ENCODE results near the gene TNIK. TPM values are rescaled to one million over a fixed set of nuclear protein-coding genes. Genes with fewer than 3 reads are reported as not detected.

The TNIK gene
- total RNA-seq, 1 donor from 2014 or later: 39.9 TPM

DNA sequence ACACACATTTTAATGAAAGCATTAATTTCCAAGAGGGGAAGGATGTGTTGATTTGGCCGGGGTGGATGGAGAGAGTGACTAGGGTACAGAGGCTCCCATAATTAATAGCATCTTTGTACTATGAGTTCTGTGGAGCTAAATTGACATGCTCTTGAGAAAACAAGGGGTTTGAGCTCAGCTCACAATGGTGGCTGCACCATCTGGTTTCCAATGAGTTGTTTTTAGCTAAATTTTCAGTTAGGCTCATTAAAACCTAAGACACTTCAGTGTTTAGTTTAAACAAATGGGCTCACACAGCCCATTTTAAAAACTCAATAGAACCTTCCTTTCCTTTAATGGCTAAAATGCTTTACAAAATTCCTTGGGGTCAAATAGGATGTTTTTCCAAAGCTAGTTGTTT, 199.7 kb downstream of the TNIK start:
- no peak for DNase-seq (ENCODE audit: low spot score)
- H3K4me3 Mint-ChIP-seq (ENCODE audit: low read depth): no peak overlapping the region
- H3K36me3 Mint-ChIP-seq (ENCODE audit: low read depth): peaks cover 25% of the 10 kb centered on the region
- H3K27ac Mint-ChIP-seq: no peak overlapping the region
- no peaks in the 10 kb centered on the region for H3K9me3 Mint-ChIP-seq
- intact Hi-C loops (cut with micrococcal nuclease): no loop called here
- H3K4me1 Mint-ChIP-seq (ENCODE audit: low read depth): peaks cover 80% of the 10 kb centered on the region
- H3K27me3 Mint-ChIP-seq (ENCODE audit: low read depth): no peaks in the 10 kb centered on the region

DNA sequence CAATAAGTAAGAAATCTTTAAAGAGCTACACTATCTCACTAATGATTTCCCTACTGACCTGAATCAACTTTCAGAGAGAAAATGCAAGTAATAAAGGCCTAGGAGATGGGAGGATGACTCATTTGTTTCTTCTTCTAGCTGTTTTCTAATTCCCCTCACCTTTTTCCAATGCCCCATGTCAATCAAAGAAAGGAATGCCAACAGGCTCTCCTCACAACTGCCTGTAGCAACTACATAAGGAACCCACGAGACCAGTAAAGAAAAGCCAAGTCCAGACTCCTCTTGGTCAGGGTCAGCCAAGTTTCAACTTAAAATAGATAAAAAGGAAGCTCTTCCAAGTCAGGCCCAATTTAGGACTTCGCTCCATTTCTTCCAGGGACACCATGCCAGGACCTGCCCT, 201.9 kb downstream of the TNIK start:
- H3K27ac Mint-ChIP-seq: peak overlapping the region; percentile 94
- intact Hi-C loops (cut with micrococcal nuclease): no loop called here
- no peak for DNase-seq (ENCODE audit: low spot score)
- no peaks in the 10 kb centered on the region for H3K27me3 Mint-ChIP-seq (ENCODE audit: low read depth)
- no peaks in the 10 kb centered on the region for H3K9me3 Mint-ChIP-seq
- peaks cover 91% of the 10 kb centered on the region for H3K4me1 Mint-ChIP-seq (ENCODE audit: low read depth)
- no peak overlapping the region for H3K4me3 Mint-ChIP-seq (ENCODE audit: low read depth)
- H3K36me3 Mint-ChIP-seq (ENCODE audit: low read depth): peaks cover 33% of the 10 kb centered on the region

DNA sequence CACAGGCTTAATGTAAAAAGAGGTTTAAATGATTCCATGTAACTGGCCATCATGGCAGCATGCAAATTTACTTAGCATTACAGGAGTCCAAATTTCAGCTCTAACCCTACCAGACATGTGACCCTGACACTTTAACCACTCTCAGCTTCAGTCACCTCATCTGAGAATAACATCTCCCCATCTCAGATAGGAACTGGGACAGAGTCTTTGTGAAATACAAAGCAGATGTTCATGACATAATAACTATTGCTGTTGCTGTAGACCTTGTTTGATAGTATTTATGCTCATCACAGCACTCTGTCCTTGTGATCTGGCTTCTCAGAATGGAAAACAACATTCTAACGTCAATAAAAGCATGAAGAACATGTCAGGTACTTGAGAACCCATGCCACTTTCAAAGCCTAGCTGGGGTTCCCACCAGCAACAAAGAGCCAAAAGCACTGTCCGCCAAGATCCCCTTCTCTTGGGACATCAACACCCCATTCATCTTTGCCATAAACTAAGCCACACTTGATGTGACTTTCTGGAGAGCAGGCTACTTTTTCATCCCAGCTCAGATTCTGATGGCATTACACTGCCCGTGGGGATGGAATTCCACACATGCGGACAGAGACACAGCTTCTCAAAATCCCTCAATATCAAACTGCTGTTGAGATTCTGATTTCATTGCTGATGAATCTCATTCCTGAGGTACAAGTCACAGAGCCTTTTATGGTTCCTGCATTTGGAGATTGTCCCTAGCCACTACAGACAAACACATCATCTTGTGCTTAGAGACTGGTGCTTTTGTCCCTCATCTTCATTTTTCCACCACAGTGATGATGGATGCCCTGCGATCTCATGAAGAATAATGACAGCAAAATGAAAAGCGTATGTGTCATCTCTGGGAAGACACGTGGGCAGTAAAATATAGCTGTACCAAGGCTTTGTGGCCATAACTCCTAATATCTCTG, 202.7 kb downstream of the TNIK start:
- H3K27ac Mint-ChIP-seq: peak overlapping the region; percentile 94
- no peaks in the 10 kb centered on the region for H3K9me3 Mint-ChIP-seq
- intact Hi-C loops (cut with micrococcal nuclease): no loop called here
- H3K36me3 Mint-ChIP-seq (ENCODE audit: low read depth): peaks cover 37% of the 10 kb centered on the region
- H3K4me3 Mint-ChIP-seq (ENCODE audit: low read depth): no peak overlapping the region
- no peak for DNase-seq (ENCODE audit: low spot score)
- H3K27me3 Mint-ChIP-seq (ENCODE audit: low read depth): no peaks in the 10 kb centered on the region
- H3K4me1 Mint-ChIP-seq (ENCODE audit: low read depth): peaks cover 91% of the 10 kb centered on the region

DNA sequence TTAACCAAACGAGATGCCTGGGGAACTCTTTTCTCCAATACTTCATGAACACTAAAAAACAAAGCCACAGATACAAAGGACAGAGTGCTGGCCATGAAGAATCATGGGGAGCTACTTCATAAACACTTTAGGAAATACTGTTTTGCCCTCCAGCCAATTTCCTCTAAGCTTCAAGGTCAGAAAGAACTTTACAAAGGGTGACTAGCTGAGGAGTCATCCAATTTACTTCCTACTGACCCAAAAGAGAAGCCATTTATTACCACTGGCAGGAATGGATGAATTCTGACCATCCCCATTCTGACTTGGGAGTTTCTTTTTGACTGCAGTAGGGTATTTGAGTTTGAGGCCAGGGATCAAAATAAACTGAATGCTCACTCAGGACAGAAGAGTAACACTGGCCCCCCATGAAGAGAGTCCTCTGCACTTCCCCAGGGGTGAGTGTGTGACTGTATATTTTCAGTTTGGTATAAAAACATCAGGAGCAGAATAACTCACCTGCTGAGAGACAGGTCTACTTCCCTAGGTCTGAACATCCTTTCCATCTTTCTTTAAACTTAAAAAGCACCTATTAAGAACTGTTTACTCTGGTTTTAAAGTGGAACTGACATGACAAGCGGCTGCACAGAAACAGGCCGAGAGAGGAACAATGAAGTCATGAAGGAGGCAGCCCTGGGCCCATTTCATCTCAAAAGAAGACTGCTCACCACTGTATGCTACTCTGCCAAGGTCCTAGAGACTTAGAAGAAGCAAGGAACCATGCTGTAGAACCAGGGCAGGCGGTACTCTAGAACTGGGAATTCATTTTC, 203.6 kb downstream of the TNIK start:
- Mint-ChIP-seq H3K36me3 (ENCODE audit: low read depth) (peaks cover 44% of the 10 kb centered on the region), H3K4me3 (ENCODE audit: low read depth) (no peak overlapping the region), H3K4me1 (ENCODE audit: low read depth) (peaks cover 89% of the 10 kb centered on the region), H3K9me3 (no peaks in the 10 kb centered on the region), H3K27ac (peak overlapping the region; percentile 94), H3K27me3 (ENCODE audit: low read depth) (no peaks in the 10 kb centered on the region)
- intact Hi-C loops (cut with micrococcal nuclease): loop anchor here (1.0 kb wide), 2 partner anchors 8 to 204 kb away; partner anchors contain the start of gene TNIK
- no peak for DNase-seq (ENCODE audit: low spot score)

DNA sequence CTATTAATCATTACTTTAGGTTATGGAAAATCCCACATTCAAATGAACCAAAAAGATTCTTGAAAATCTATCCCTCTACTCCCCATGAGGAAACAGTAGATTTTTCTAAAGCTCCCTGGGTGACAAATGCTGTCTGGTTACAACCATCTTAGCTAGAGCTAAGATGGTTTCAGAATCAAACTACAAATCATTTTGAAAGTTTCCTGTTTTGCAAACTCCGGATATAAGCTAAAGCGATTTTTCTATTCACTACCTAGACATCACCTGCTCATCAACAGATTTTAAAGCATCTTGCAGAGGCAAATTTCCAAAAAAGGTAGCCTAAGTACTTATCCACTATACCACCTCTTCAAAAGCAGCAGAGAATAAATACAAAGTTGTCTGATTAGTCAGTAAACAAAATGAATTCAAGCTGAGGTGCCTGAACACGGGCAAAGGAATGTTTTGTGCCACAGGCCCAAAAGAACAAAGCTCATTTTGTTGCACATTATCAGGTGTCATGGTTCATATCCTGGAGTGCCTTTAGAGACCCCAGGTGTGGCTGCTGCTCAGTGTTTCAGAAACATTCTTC, 204.9 kb downstream of the TNIK start:
- peaks cover 46% of the 10 kb centered on the region for H3K36me3 Mint-ChIP-seq (ENCODE audit: low read depth)
- H3K4me1 Mint-ChIP-seq (ENCODE audit: low read depth): peaks cover 92% of the 10 kb centered on the region
- no peaks in the 10 kb centered on the region for H3K9me3 Mint-ChIP-seq
- H3K27me3 Mint-ChIP-seq (ENCODE audit: low read depth): no peaks in the 10 kb centered on the region
- peak overlapping the region; percentile 60 for H3K4me3 Mint-ChIP-seq (ENCODE audit: low read depth)
- intact Hi-C loops (cut with micrococcal nuclease): loop anchor here (1.0 kb wide), 3 partner anchors 26 to 66 kb away; no protein-coding TSS in a partner anchor
- H3K27ac Mint-ChIP-seq: peak overlapping the region; percentile 94
- DNase-seq (ENCODE audit: low spot score): no peak

DNA sequence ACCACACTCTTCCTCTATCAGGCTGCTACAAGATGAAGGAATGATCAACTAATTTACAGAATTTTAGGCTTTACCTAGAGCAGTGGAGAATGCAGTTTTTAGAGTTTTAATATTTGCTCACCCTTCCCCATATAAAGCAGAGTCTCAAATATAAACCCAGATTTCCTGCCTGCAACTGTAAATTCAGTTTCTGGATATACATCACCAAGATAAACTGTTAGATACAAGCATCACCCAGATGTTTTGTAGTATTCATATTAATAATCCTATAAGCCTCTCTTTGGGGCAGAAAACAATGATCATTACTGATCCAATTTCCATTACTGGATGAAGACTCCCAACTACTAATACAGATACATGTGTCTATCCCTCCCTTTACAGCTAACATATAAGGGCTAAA, 205.9 kb downstream of the TNIK start:
- no peaks in the 10 kb centered on the region for H3K9me3 Mint-ChIP-seq
- peak overlapping the region; percentile 94 for H3K27ac Mint-ChIP-seq
- H3K27me3 Mint-ChIP-seq (ENCODE audit: low read depth): no peaks in the 10 kb centered on the region
- no peak for DNase-seq (ENCODE audit: low spot score)
- H3K4me1 Mint-ChIP-seq (ENCODE audit: low read depth): peaks cover 90% of the 10 kb centered on the region
- H3K36me3 Mint-ChIP-seq (ENCODE audit: low read depth): peaks cover 52% of the 10 kb centered on the region
- H3K4me3 Mint-ChIP-seq (ENCODE audit: low read depth): peak overlapping the region; percentile 42
- intact Hi-C loops (cut with micrococcal nuclease): no loop called here

DNA sequence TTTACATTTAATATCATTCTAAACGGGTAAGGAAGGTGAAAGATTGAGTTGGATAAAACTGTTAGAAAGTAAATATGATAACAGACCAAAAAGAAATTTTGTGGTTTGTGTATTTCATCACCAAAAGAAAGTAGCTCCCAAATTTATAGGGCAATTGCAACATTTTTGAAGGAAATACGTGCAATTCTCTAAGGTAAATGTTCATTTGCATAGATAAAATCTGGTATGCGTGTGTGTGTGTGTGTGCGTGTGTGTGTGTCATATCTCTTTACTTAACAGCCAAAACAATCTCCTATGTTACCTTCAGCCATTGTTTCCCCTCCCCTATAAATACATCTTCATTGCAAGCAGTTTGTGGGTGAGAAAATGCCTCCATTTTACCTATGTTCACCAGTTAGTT, 208.4 kb downstream of the TNIK start:
- intact Hi-C loops (cut with micrococcal nuclease): no loop called here
- Mint-ChIP-seq H3K4me3 (ENCODE audit: low read depth) (no peak overlapping the region), H3K4me1 (ENCODE audit: low read depth) (peaks cover 71% of the 10 kb centered on the region), H3K27me3 (ENCODE audit: low read depth) (no peaks in the 10 kb centered on the region), H3K27ac (peak overlapping the region; percentile 91), H3K9me3 (no peaks in the 10 kb centered on the region), H3K36me3 (ENCODE audit: low read depth) (peaks cover 44% of the 10 kb centered on the region)
- DNase-seq (ENCODE audit: low spot score): peak; percentile 40

DNA sequence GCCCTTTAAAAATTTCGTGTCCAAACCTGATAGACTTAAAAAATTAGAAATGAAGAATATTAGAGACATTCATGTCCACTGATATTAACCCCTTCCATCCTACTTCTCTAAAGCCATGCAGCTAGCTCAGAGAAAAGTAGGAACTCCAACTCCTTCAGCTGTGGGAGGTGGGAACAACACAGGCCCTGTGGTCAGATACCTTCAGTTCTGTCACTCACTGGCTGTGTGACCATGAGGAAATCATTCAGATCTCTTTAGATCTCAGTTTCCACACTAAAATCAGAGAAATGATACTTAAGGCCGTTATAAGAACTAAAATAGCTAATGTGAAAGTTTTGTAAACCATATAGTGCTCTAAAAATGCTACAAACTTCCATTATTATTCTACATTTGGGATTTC, 209.8 kb downstream of the TNIK start:
- H3K27me3 Mint-ChIP-seq (ENCODE audit: low read depth): no peaks in the 10 kb centered on the region
- no peaks in the 10 kb centered on the region for H3K9me3 Mint-ChIP-seq
- peaks cover 57% of the 10 kb centered on the region for H3K4me1 Mint-ChIP-seq (ENCODE audit: low read depth)
- no peak for DNase-seq (ENCODE audit: low spot score)
- peak overlapping the region; percentile 60 for H3K27ac Mint-ChIP-seq
- intact Hi-C loops (cut with micrococcal nuclease): no loop called here
- no peak overlapping the region for H3K4me3 Mint-ChIP-seq (ENCODE audit: low read depth)
- peaks cover 34% of the 10 kb centered on the region for H3K36me3 Mint-ChIP-seq (ENCODE audit: low read depth)

DNA sequence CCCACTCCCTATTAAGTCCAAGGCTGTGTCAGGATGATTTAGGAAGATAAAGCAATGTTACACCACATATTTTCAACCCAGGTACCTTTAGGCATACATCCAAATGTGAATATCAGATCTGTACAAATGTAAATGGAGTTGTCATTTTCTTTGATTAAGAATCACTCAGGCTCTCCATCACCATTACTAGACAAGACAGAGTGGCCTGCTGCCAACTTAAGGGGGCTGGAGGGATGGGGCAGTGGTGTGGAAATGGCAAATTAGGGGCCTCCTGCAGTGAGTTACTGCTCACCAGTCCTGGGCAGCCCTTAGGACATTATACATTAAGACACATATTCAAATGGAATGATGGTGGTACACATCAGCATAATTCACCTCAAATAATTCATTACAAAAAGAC, 211.0 kb downstream of the TNIK start:
- no peaks in the 10 kb centered on the region for H3K27me3 Mint-ChIP-seq (ENCODE audit: low read depth)
- peaks cover 32% of the 10 kb centered on the region for H3K36me3 Mint-ChIP-seq (ENCODE audit: low read depth)
- peaks cover 45% of the 10 kb centered on the region for H3K4me1 Mint-ChIP-seq (ENCODE audit: low read depth)
- DNase-seq (ENCODE audit: low spot score): no peak
- H3K9me3 Mint-ChIP-seq: no peaks in the 10 kb centered on the region
- H3K27ac Mint-ChIP-seq: no peak overlapping the region
- intact Hi-C loops (cut with micrococcal nuclease): loop anchor here (1.0 to 5.0 kb wide), 3 partner anchors 38 to 313 kb away; no protein-coding TSS in a partner anchor
- H3K4me3 Mint-ChIP-seq (ENCODE audit: low read depth): no peak overlapping the region

DNA sequence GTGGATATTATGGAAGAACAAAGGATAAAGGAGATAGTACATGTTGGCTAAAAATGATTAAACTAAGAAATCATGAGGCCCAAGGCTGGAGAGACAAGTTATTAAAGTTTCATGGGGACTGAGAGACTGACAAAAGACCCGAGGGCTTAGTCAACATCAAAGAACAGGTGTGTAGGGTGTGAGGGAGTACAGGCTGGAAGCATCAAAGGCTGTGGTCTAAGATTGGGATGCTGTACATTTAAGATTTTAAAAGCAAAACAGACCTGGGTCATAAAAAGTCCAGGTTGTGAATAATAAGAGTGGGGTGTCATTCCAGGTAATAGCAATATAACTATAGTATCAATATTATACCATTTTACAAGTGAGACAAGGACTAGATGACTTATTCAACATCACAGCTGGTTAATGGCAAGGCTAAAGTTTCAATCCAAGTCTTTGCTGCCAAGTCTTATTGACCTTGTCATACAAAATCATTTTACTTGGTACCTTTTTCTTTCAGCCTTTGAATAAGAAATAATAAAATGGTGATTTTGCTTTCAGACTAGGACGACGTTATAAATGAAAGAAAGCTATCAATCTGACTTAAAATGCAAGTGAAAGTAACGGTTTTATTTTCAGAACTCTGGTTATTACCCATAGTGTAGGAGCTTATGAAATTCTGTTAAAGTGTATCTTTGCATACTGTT, 211.6 kb downstream of the TNIK start:
- Mint-ChIP-seq H3K36me3 (ENCODE audit: low read depth) (peaks cover 30% of the 10 kb centered on the region), H3K27me3 (ENCODE audit: low read depth) (no peaks in the 10 kb centered on the region), H3K27ac (no peak overlapping the region), H3K4me1 (ENCODE audit: low read depth) (peaks cover 40% of the 10 kb centered on the region), H3K4me3 (ENCODE audit: low read depth) (no peak overlapping the region), H3K9me3 (no peaks in the 10 kb centered on the region)
- intact Hi-C loops (cut with micrococcal nuclease): loop anchor here (1.0 to 5.0 kb wide), 7 partner anchors 8 to 314 kb away; no protein-coding TSS in a partner anchor
- DNase-seq (ENCODE audit: low spot score): no peak

DNA sequence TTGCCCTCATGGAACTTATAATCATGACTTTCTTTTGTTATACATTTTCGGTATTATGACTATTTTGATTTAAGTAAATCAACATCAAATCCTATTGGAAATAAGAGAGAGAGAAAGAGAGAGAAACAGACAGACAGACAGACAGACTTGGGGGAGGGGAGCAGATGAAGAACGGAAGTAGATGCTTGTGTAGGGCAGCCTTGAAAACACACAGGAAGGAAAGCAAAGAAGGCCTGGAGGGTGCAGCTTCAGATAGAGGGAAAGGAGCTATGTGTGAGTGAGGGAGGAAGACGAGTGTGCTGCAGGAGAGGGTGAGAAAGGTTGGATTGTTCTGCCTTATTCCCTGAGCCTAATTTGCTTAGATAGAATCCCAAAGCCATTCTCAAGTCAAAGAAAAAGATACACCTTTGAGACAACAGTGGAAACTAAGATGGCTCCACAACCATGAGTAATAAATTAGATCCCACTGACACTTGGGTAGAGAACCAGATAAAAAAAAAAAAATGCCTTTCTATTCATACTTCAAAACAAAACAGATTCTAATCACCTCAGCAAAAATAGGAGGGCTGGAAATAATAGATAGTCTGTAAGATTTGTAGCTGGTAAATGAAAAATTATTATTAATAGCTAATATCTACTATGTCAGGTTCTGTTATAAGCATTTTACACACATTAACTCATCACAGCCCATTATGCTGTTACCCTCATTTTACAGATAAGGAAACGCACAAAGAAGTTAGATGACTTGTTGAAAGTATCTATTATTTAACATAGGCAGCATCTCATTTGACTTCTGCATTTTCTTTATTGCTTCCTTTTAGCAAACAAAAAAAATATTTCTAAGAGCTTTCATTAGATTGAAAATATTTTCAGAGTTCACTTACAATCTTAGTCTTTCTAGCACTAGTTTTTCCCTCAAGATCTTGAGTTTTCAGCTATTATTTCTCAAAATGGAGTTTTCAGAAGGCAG, 214.1 kb downstream of the TNIK start:
- Mint-ChIP-seq H3K27me3 (ENCODE audit: low read depth) (no peaks in the 10 kb centered on the region), H3K9me3 (peaks cover 4% of the 10 kb centered on the region), H3K4me1 (ENCODE audit: low read depth) (peaks cover 20% of the 10 kb centered on the region), H3K36me3 (ENCODE audit: low read depth) (peaks cover 20% of the 10 kb centered on the region), H3K4me3 (ENCODE audit: low read depth) (no peak overlapping the region), H3K27ac (no peak overlapping the region)
- intact Hi-C loops (cut with micrococcal nuclease): loop anchor here (5.0 kb wide), 1 partner anchor 316 kb away; no protein-coding TSS in a partner anchor
- DNase-seq (ENCODE audit: low spot score): no peak
